Upper lobe of left lung (tissue), 4 donors: ENCODE measurements around the gene GREB1L.

ENCODE experiments used
- EP300 ChIP-seq, 4 donors: sonication (generic); formaldehyde crosslinking; IDR thresholded peaks; one replicate each; pipeline ENCODE4 v1.5.1; 2017; ENCODE audit warnings: antibody characterized with exemption in 4 of 4, control low read depth in 2 of 4
- TF ChIP-seq, protein P1 (sequence below), 6 experiments: fragments of 450-650 bp in 4 of 6; fragments of 200-600 bp in 2 of 6; sonication (generic) in 2 of 6; IDR thresholded peaks; one replicate each; pipeline ENCODE4 v1.5.1; 2016 to 2019; ENCODE audit warnings: antibody characterized with exemption in 6 of 6

DNA sequence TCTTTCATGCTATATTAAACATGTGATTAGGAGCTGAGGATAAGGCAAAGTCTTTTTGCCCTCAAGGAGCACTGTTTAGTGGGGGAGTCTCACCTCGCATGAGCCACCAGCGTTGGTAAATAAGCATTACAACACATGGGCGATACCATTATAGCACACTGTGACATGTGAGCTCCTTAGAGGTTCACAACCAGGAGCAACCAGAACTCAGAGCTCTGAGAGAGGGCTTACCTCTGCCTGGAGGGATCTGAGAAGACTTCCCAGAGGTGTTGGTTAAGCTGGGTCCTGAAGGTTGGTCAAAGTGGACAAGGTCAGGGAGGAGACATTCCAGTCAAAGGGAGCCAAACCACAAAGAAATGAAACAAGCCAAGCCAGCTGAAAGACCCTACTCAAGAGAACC, 199.6 kb downstream of the GREB1L start:
- TF ChIP-seq, protein P1, sequence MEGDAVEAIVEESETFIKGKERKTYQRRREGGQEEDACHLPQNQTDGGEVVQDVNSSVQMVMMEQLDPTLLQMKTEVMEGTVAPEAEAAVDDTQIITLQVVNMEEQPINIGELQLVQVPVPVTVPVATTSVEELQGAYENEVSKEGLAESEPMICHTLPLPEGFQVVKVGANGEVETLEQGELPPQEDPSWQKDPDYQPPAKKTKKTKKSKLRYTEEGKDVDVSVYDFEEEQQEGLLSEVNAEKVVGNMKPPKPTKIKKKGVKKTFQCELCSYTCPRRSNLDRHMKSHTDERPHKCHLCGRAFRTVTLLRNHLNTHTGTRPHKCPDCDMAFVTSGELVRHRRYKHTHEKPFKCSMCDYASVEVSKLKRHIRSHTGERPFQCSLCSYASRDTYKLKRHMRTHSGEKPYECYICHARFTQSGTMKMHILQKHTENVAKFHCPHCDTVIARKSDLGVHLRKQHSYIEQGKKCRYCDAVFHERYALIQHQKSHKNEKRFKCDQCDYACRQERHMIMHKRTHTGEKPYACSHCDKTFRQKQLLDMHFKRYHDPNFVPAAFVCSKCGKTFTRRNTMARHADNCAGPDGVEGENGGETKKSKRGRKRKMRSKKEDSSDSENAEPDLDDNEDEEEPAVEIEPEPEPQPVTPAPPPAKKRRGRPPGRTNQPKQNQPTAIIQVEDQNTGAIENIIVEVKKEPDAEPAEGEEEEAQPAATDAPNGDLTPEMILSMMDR (IDR thresholded peaks at IDR 0.05), result no peak
- TF ChIP-seq EP300 (IDR thresholded peaks at IDR 0.05), result no peak
